ENCODE data around the gene SOX8.
"Not testable (repeated sequence)": the region's sequence is repeated elsewhere in the genome, so short reads cannot be mapped to it uniquely, and the experiment has no call there.

SOX8 gene

GRCh38 chr16:951660-952301 is 29.8 kb upstream of the SOX8 start:
- H3K4me3 ChIP-seq (ENCODE audit: low read depth, low read length), result no peak overlapping the region
- no peak for TF ChIP-seq CTCF (IDR thresholded peaks at IDR 0.05; ENCODE audit: low read depth, low read length, missing control alignments)
- no peak for DNase-seq (ENCODE audit: low read depth)
- in situ Hi-C loops (cut with HindIII; ENCODE audit: low sequenced_read_pairs), result no loop called here

- H3K4me3 ChIP-seq (ENCODE audit: low read depth, low read length), result no peak overlapping the region
- TF ChIP-seq CTCF (IDR thresholded peaks at IDR 0.05; ENCODE audit: low read depth, low read length, missing control alignments), result no peak
- in situ Hi-C loops (cut with HindIII; ENCODE audit: low sequenced_read_pairs), result no loop called here
- no peak for DNase-seq (ENCODE audit: low read depth)
Measured at GRCh38 chr16:952321-952720, 29.2 kb upstream of the SOX8 start.

GRCh38 chr16:953818-954217 is 27.8 kb upstream of the SOX8 start:
- in situ Hi-C loops (cut with HindIII; ENCODE audit: low sequenced_read_pairs); H3K4me3 ChIP-seq (ENCODE audit: low read depth, low read length); DNase-seq (ENCODE audit: low read depth): not testable (repeated sequence)

GRCh38 chr16:955766-956165 is 25.8 kb upstream of the SOX8 start:
- H3K4me3 ChIP-seq (ENCODE audit: low read depth, low read length); in situ Hi-C loops (cut with HindIII; ENCODE audit: low sequenced_read_pairs); DNase-seq (ENCODE audit: low read depth): not testable (repeated sequence)

- in situ Hi-C loops (cut with HindIII; ENCODE audit: low sequenced_read_pairs), result no loop called here
- TF ChIP-seq CTCF (IDR thresholded peaks at IDR 0.05; ENCODE audit: low read depth, low read length, missing control alignments), result no peak
- no peak for DNase-seq (ENCODE audit: low read depth)
- H3K4me3 ChIP-seq (ENCODE audit: low read depth, low read length), result no peak overlapping the region
Measured at GRCh38 chr16:959232-960040, 22.1 kb upstream of the SOX8 start.

- H3K4me3 ChIP-seq (ENCODE audit: low read depth, low read length), result no peak overlapping the region
- no peak for TF ChIP-seq CTCF (IDR thresholded peaks at IDR 0.05; ENCODE audit: low read depth, low read length, missing control alignments)
- no peak for DNase-seq (ENCODE audit: low read depth)
- in situ Hi-C loops (cut with HindIII; ENCODE audit: low sequenced_read_pairs), result no loop called here
Measured at GRCh38 chr16:962366-962765, 19.2 kb upstream of the SOX8 start.

- TF ChIP-seq CTCF (IDR thresholded peaks at IDR 0.05; ENCODE audit: low read depth, low read length, missing control alignments), result no peak
- H3K4me3 ChIP-seq (ENCODE audit: low read depth, low read length), result no peak overlapping the region
- in situ Hi-C loops (cut with HindIII; ENCODE audit: low sequenced_read_pairs), result no loop called here
- no peak for DNase-seq (ENCODE audit: low read depth)
Measured at GRCh38 chr16:962901-963814, 18.4 kb upstream of the SOX8 start.
